DND-41 (cell line): Measurements from ENCODE around the gene SLFN12L.

Source experiments
- ATAC-seq: fragments of 200-7000 bp; cut with Tn5 transposase; 3 replicates; pipeline ENCODE4 v1.9.1; 2021; ENCODE audit warnings: low read depth; ENCODE audit not compliant: insufficient read depth
- DNase-seq: peaks from one replicate; pipeline ENCODE4 v3.0.0-alpha.2; 2020
- H2AFZ ChIP-seq: 2 replicates; pipeline ENCODE4 v1.6.0; 2012; ENCODE audit warnings: low read depth, low read length
- H3K27ac ChIP-seq: 2 replicates; pipeline ENCODE4 v1.5.1; 2012; ENCODE audit warnings: low read length, inconsistent platforms
- H3K27me3 ChIP-seq: fragments of 200-600 bp; sonication (generic); 2 replicates; pipeline ENCODE4 v1.6.0; 2012; ENCODE audit warnings: low read length, mild to moderate bottlenecking, inconsistent platforms; ENCODE audit not compliant: insufficient read depth, poor library complexity
- H3K36me3 ChIP-seq: 2 replicates; pipeline ENCODE4 v1.5.1; 2012; ENCODE audit warnings: low read length, inconsistent platforms; ENCODE audit not compliant: insufficient read depth
- H3K4me1 ChIP-seq: 2 replicates; pipeline ENCODE4 v1.5.1; 2012; ENCODE audit warnings: mild to moderate bottlenecking, low read length; ENCODE audit not compliant: insufficient read depth
- H3K4me2 ChIP-seq: 2 replicates; pipeline ENCODE4 v1.6.0; 2012; ENCODE audit warnings: mild to moderate bottlenecking, moderate library complexity, low read length, inconsistent platforms; ENCODE audit not compliant: insufficient read depth
- H3K4me3 ChIP-seq, 2 experiments: fragments of 200-600 bp in 1 of 2; shearing (Covaris generic) in 1 of 2; 2 replicates each; pipeline ENCODE4 v1.5.1; 2012 to 2016; ENCODE audit warnings: inconsistent platforms in 2 of 2, low read length in 2 of 2, mild to moderate bottlenecking in 2 of 2, low read depth in 1 of 2, moderate library complexity in 1 of 2
- H3K79me2 ChIP-seq: 2 replicates; pipeline ENCODE4 v1.6.0; 2012; ENCODE audit warnings: low read length, inconsistent platforms; ENCODE audit not compliant: insufficient read depth
- H3K9ac ChIP-seq: 2 replicates; pipeline ENCODE4 v1.6.0; 2012; ENCODE audit warnings: low read depth, mild to moderate bottlenecking, inconsistent platforms, low read length, moderate library complexity
- H3K9me3 ChIP-seq: 2 replicates; pipeline ENCODE4 v1.5.1; 2012; ENCODE audit warnings: low read length, moderate library complexity, mild to moderate bottlenecking, inconsistent platforms; ENCODE audit not compliant: insufficient read depth, severe bottlenecking
- H4K20me1 ChIP-seq: 2 replicates; pipeline ENCODE4 v1.6.0; 2012; ENCODE audit warnings: low read length; ENCODE audit not compliant: insufficient read depth
- CTCF ChIP-seq: IDR thresholded peaks from 2 replicates; pipeline ENCODE4 v1.5.1; 2012; ENCODE audit warnings: borderline replicate concordance, low read length, moderate library complexity, mild to moderate bottlenecking; ENCODE audit not compliant: poor library complexity, severe bottlenecking; ENCODE audit errors: extremely low read depth
- EZH2 ChIP-seq: IDR thresholded peaks from 3 replicates; pipeline ENCODE4 v1.6.1; 2012; ENCODE audit warnings: borderline replicate concordance, low read depth, mild to moderate bottlenecking, moderate library complexity, low read length, inconsistent platforms; ENCODE audit not compliant: severe bottlenecking

The SLFN12L gene

GRCh38 chr17:35489944-35490343 is 47.5 kb downstream of the SLFN12L start:
- no peak overlapping the region for H2AFZ ChIP-seq
- H3K9me3 ChIP-seq, result no peaks in the 10 kb centered on the region
- H3K4me3 ChIP-seq, result no peak overlapping the region
- H3K4me1 ChIP-seq, result no peaks in the 10 kb centered on the region
- TF ChIP-seq EZH2, result no peak
- TF ChIP-seq CTCF, result no peak
- ATAC-seq, result no peak
- no peaks in the 10 kb centered on the region for H3K27me3 ChIP-seq
- DNase-seq, result no peak
- H3K79me2 ChIP-seq, result peaks cover 80% of the 10 kb centered on the region
- no peak overlapping the region for H3K27ac ChIP-seq
- H4K20me1 ChIP-seq, result peaks cover 3% of the 10 kb centered on the region
- peaks cover 84% of the 10 kb centered on the region for H3K36me3 ChIP-seq
- H3K9ac ChIP-seq, result no peak overlapping the region
- H3K4me2 ChIP-seq, result no peak overlapping the region

DNA sequence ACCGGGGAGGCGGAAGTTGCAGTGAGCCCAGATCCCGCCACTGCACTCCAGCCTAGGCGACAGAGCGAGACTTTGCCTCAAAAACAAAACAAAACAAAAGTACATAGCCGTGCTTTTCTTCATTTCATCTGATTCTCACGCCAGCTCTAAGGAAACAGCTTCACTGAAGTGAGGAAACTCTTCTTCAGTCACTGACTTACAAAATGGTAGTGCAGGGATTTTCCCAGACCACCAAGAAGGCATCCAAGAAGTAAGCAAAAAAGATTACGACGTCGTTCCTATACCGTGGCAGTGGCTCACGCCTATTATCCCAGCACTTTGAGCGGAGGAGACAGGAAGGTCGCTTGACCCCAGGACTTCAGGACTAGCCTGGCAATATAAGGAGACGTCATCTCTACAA is 48.5 kb downstream of the SLFN12L start:
- no peak overlapping the region for H2AFZ ChIP-seq
- peaks cover under 1% of the 10 kb centered on the region for H3K9me3 ChIP-seq
- no peaks in the 10 kb centered on the region for H3K27me3 ChIP-seq
- TF ChIP-seq CTCF (no peak), EZH2 (no peak)
- H3K4me1 ChIP-seq, result no peaks in the 10 kb centered on the region
- H4K20me1 ChIP-seq, result peaks cover 2% of the 10 kb centered on the region
- no peak for DNase-seq
- no peak overlapping the region for H3K27ac ChIP-seq
- peaks cover 91% of the 10 kb centered on the region for H3K36me3 ChIP-seq
- H3K4me2 ChIP-seq, result no peak overlapping the region
- H3K4me3 ChIP-seq, result no peak overlapping the region
- H3K79me2 ChIP-seq, result peaks cover 83% of the 10 kb centered on the region
- no peak overlapping the region for H3K9ac ChIP-seq
- no peak for ATAC-seq

GRCh38 chr17:35486920-35487732 is 50.4 kb downstream of the SLFN12L start:
- DNase-seq, result no peak
- TF ChIP-seq EZH2 (no peak), CTCF (no peak)
- peaks cover 5% of the 10 kb centered on the region for H3K9me3 ChIP-seq
- H3K9ac ChIP-seq, result no peak overlapping the region
- H3K4me3 ChIP-seq, result no peak overlapping the region
- H3K4me2 ChIP-seq, result no peak overlapping the region
- H3K4me1 ChIP-seq, result no peaks in the 10 kb centered on the region
- no peak for ATAC-seq
- H2AFZ ChIP-seq, result no peak overlapping the region
- peaks cover 2% of the 10 kb centered on the region for H4K20me1 ChIP-seq
- H3K27me3 ChIP-seq, result no peaks in the 10 kb centered on the region
- H3K79me2 ChIP-seq, result peaks cover 82% of the 10 kb centered on the region
- peaks cover 94% of the 10 kb centered on the region for H3K36me3 ChIP-seq
- H3K27ac ChIP-seq, result no peak overlapping the region
